ENCODE results near the gene VWA8. TPM values are rescaled to one million over a fixed set of nuclear protein-coding genes. Genes with fewer than 3 reads are reported as not detected.
"Not testable (repeated sequence)": the region's sequence is repeated elsewhere in the genome, so short reads cannot be mapped to it uniquely, and the experiment has no call there.

The VWA8 gene
- total and polyA plus RNA-seq, 4 donors: 4.7 to 26.3 (median 11.9) TPM

DNA sequence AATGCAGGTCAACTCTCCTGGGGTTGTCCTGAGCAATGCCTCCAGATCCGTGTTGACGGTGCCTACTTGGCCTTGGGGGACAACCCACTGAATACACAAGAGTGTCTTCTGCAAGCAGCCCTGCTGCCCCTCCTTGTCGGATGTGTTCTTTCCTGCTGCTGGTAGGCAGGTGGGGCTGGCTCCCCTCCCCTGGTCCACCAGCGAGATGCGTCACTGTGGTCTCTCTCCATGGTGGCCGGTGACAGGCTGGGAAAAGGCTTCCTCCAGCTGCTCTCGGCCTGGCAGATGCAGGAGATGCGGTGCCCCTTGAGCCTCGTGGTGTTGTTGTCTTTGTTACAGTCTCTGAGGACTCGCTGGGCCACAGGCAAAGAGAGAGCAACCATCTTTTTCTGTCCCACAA lies 418.6 kb downstream of the VWA8 start:
- H3K27ac ChIP-seq (ENCODE audit: low read depth in 1 of 2, low read length in 1 of 2): no peak overlapping the region
- ATAC-seq (ENCODE audit: insufficient read depth, low FRiP score) (no peak), DNase-seq (no peak)
- no peaks in the 10 kb centered on the region for H3K36me3 ChIP-seq (ENCODE audit: control insufficient read depth in 4 of 4, insufficient read depth in 4 of 4, low read length in 4 of 4)
- H3K9ac ChIP-seq (ENCODE audit: insufficient read depth in 1 of 2, low read length in 2 of 2): no peak overlapping the region
- TF ChIP-seq, protein P1, sequence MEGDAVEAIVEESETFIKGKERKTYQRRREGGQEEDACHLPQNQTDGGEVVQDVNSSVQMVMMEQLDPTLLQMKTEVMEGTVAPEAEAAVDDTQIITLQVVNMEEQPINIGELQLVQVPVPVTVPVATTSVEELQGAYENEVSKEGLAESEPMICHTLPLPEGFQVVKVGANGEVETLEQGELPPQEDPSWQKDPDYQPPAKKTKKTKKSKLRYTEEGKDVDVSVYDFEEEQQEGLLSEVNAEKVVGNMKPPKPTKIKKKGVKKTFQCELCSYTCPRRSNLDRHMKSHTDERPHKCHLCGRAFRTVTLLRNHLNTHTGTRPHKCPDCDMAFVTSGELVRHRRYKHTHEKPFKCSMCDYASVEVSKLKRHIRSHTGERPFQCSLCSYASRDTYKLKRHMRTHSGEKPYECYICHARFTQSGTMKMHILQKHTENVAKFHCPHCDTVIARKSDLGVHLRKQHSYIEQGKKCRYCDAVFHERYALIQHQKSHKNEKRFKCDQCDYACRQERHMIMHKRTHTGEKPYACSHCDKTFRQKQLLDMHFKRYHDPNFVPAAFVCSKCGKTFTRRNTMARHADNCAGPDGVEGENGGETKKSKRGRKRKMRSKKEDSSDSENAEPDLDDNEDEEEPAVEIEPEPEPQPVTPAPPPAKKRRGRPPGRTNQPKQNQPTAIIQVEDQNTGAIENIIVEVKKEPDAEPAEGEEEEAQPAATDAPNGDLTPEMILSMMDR (IDR thresholded peaks at IDR 0.05; ENCODE audit: control extremely low read depth, extremely low read depth): no peak
- H3K4me1 ChIP-seq (ENCODE audit: control insufficient read depth in 5 of 5, insufficient read depth in 5 of 5, low read length in 5 of 5): peaks cover 0 to 8% (median 0%) of the 10 kb centered on the region in 5 donors
- H3K9me3 ChIP-seq (ENCODE audit: control insufficient read depth in 4 of 4, insufficient read depth in 3 of 4, low read length in 3 of 4): no peaks in the 10 kb centered on the region
- no peaks in the 10 kb centered on the region for H3K27me3 ChIP-seq (ENCODE audit: control insufficient read depth in 3 of 3, insufficient read depth in 3 of 3, low read length in 2 of 3)
- 86 to 95% methylated on average over 10 of the region's 10 CpGs for WGBS, 2 donors
- H3K4me3 ChIP-seq: no peak overlapping the region

DNA sequence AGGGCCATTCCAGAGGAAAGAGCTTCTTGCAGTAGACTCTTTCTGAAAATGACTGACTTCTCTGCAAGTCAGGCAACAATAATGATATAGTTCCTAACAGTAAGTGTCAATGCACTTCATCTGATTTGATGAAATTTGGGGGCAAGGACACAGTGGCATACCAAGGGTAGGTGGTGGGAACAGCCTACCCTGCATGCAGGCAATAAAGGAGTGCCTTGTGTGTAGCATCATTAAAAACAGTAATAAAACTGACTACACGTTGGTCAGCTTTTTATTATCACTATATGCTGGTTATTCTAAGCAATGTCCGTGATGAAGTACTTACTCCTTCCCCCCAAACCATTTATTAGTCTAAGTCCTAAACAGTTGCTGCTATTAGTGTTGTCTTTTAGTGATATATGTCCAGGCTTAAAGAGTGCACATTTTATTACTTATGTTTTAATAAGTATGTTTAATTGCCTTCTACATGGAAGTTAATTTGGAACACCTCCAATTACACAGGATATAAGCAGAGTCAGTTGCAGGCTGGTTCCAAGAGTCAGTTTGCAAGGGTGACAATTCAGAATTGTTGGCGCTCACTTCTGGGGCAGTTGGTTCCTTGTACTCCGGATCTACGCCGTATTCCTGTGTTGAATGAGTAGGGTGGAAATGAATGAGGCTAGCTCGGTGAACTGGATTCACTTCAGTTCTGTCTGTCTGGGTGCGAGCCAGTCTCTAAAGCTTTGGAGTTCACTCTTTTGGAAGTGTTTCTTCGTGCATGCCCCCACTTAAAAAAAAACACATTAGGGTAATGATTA lies 419.6 kb downstream of the VWA8 start:
- TF ChIP-seq, protein P1 (IDR thresholded peaks at IDR 0.05; ENCODE audit: control extremely low read depth, extremely low read depth): no peak
- 73 to 86% methylated on average over 9 of the region's 9 CpGs for WGBS, 2 donors

DNA sequence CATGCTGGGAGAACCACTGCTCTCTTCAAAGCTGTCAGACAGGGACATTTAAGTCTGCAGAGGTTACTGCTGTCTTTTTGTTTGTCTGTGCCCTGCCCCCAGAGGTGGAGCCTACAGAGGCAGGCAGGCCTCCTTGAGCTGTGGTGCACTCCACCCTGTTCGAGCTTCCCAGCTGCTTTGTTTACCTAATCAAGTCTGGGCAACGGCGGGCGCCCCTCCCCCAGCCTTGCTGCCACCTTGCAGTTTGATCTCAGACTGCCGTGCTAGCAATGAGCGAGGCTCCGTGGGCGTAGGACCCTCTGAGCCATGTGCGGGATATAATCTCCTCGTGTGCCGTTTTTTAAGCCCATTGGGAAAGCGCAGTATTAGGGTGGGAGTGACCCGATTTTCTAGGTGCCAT lies 420.7 kb downstream of the VWA8 start:
- not testable (repeated sequence) for H3K9me3 ChIP-seq (ENCODE audit: control insufficient read depth in 4 of 4, insufficient read depth in 3 of 4, low read length in 3 of 4); H3K4me1 ChIP-seq (ENCODE audit: control insufficient read depth in 5 of 5, insufficient read depth in 5 of 5, low read length in 5 of 5); H3K36me3 ChIP-seq (ENCODE audit: control insufficient read depth in 4 of 4, insufficient read depth in 4 of 4, low read length in 4 of 4); H3K27ac ChIP-seq (ENCODE audit: low read depth in 1 of 2, low read length in 1 of 2); ATAC-seq (ENCODE audit: insufficient read depth, low FRiP score); H3K27me3 ChIP-seq (ENCODE audit: control insufficient read depth in 3 of 3, insufficient read depth in 3 of 3, low read length in 2 of 3); H3K4me3 ChIP-seq; DNase-seq; H3K9ac ChIP-seq (ENCODE audit: insufficient read depth in 1 of 2, low read length in 2 of 2)
- 66 to 80% methylated on average over 10 to 13 of the region's 13 CpGs for WGBS, 2 donors

More for the DNA sequence above, 419.6 kb downstream of the VWA8 start:
- Histone ChIP-seq H3K9ac (ENCODE audit: insufficient read depth in 1 of 2, low read length in 2 of 2) (no peak overlapping the region), H3K36me3 (ENCODE audit: control insufficient read depth in 4 of 4, insufficient read depth in 4 of 4, low read length in 4 of 4) (no peaks in the 10 kb centered on the region), H3K9me3 (ENCODE audit: control insufficient read depth in 4 of 4, insufficient read depth in 3 of 4, low read length in 3 of 4) (no peaks in the 10 kb centered on the region), H3K27me3 (ENCODE audit: control insufficient read depth in 3 of 3, insufficient read depth in 3 of 3, low read length in 2 of 3) (no peaks in the 10 kb centered on the region), H3K4me1 (ENCODE audit: control insufficient read depth in 5 of 5, insufficient read depth in 5 of 5, low read length in 5 of 5) (peaks cover 0 to 8% (median 0%) of the 10 kb centered on the region in 5 donors), H3K27ac (ENCODE audit: low read depth in 1 of 2, low read length in 1 of 2) (no peak overlapping the region), H3K4me3 (no peak overlapping the region)
- ATAC-seq (ENCODE audit: insufficient read depth, low FRiP score) (no peak), DNase-seq (no peak)

DNA sequence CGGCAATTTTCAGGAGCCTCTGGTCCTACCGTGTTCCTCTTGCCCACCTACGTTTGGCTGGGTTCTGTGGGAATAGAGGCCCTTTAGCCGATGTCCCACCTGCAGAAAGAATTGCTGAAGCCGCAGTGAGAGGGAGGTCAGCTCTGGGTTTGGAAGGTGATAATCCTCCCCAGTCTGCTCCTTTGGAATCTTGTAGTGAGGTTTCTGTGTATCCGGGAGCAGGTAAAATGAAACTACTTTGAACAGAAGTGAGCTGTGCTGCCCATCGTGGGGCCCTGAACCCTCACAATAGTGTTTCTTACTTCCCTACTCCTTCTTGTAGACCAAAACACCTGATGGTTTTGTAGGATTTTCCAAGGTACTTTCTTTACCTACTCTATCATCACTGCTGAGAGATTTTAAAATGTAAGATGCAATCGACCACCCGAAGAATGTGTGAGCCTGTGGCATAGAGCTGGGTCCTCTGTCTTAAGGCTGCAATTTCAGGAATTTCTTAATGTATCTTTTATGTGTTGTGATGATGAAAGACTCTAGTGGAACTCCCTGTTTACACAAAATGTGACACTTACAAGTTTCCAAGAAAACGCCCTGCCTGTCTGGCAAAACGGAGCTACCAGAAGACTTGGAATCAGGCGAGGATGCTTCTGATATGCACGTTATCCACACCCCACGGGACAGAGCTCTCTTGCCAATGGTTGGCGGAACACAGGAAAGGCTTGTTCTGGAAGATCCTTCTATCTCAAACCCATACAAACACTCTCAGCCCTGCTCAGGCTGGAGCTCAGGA lies 427.4 kb downstream of the VWA8 start:
- DNase-seq (peak in 2 of 3 donors; percentile 30 to 45), ATAC-seq (ENCODE audit: insufficient read depth, low FRiP score) (no peak)
- Histone ChIP-seq H3K4me3 (no peak overlapping the region), H3K27ac (ENCODE audit: low read depth in 1 of 2, low read length in 1 of 2) (no peak overlapping the region), H3K9me3 (ENCODE audit: control insufficient read depth in 4 of 4, insufficient read depth in 3 of 4, low read length in 3 of 4) (no peaks in the 10 kb centered on the region), H3K4me1 (ENCODE audit: control insufficient read depth in 5 of 5, insufficient read depth in 5 of 5, low read length in 5 of 5) (peaks cover 0 to 7% (median 0%) of the 10 kb centered on the region in 5 donors), H3K27me3 (ENCODE audit: control insufficient read depth in 3 of 3, insufficient read depth in 3 of 3, low read length in 2 of 3) (no peaks in the 10 kb centered on the region), H3K9ac (ENCODE audit: insufficient read depth in 1 of 2, low read length in 2 of 2) (no peak overlapping the region), H3K36me3 (ENCODE audit: control insufficient read depth in 4 of 4, insufficient read depth in 4 of 4, low read length in 4 of 4) (no peaks in the 10 kb centered on the region)
- TF ChIP-seq, protein P1 (IDR thresholded peaks at IDR 0.05; ENCODE audit: control extremely low read depth, extremely low read depth): no peak
- WGBS, 2 donors: 64 to 82% methylated on average over 15 of the region's 15 CpGs

All from lung (tissue), 12 donors.